Stomach (tissue), 9 donors: ENCODE measurements around the gene KCNJ3. TPM values are rescaled to one million over a fixed set of nuclear protein-coding genes. Genes with fewer than 3 reads are reported as not detected.

Experiments used
- DNase-seq, 2 donors: peaks; one replicate each; pipeline versions ENCODE4 v3.0.0 to v3.0.0-alpha.2; 2013 to 2019
- H3K27ac ChIP-seq, 5 donors: fragments of 200-600 bp in 4 of 5; sonication (generic) in 4 of 5; one replicate each; pipeline ENCODE4 v1.5.1; 2013 to 2019; ENCODE audit warnings: mild to moderate bottlenecking in 1 of 5, moderate library complexity in 1 of 5
- H3K27me3 ChIP-seq, 3 donors: fragments of 200-600 bp; sonication (generic); one replicate each; pipeline ENCODE4 v1.5.1; 2017 to 2019; ENCODE audit warnings: mixed run types in 1 of 3
- H3K36me3 ChIP-seq, 4 donors: fragments of 200-600 bp; sonication (generic); 1 replicate in 3 of 4; 2 replicates in 1 of 4; pipeline ENCODE4 v1.5.1; 2016 to 2019
- H3K4me1 ChIP-seq, 4 donors: fragments of 200-600 bp; sonication (generic); one replicate each; pipeline ENCODE4 v1.5.1; 2016 to 2019
- H3K4me3 ChIP-seq, 4 donors: fragments of 200-600 bp; sonication (generic) in 3 of 4; one replicate each; pipeline ENCODE4 v1.5.1; 2016 to 2019; ENCODE audit warnings: mild to moderate bottlenecking in 1 of 4
- H3K9me3 ChIP-seq, 4 donors: fragments of 200-600 bp; sonication (generic); one replicate each; pipeline ENCODE4 v1.5.1; 2016 to 2019
- CTCF ChIP-seq, 7 experiments: fragments of 450-650 bp in 4 of 7; fragments of 200-600 bp in 3 of 7; sonication (generic) in 3 of 7; IDR thresholded peaks; one replicate each; pipeline ENCODE4 v1.5.1; 2016 to 2019; ENCODE audit warnings: antibody characterized with exemption in 7 of 7, control low read depth in 2 of 7, mild to moderate bottlenecking in 1 of 7
- EP300 ChIP-seq: sonication (generic); formaldehyde crosslinking; IDR thresholded peaks from one replicate; pipeline ENCODE4 v1.6.1; 2017; ENCODE audit warnings: antibody characterized with exemption
- POLR2A ChIP-seq, 4 donors: fragments of 450-650 bp; IDR thresholded peaks; one replicate each; pipeline ENCODE4 v1.6.1; 2016; ENCODE audit warnings: antibody characterized with exemption in 4 of 4, control low read depth in 2 of 4, mild to moderate bottlenecking in 1 of 4, moderate library complexity in 1 of 4
- POLR2AphosphoS5 ChIP-seq, 3 donors: sonication (generic); formaldehyde crosslinking; IDR thresholded peaks; one replicate each; pipeline ENCODE4 v1.6.1; 2016; ENCODE audit warnings: antibody characterized with exemption in 3 of 3
- WGBS, 5 donors: extraction: QIAGEN DNeasy Blood & Tissue Kit in 3 of 5; methylation state at CpG; one replicate each; pipeline versions ENCODE4 v1.1.5 to v1.1.7; 2013 to 2018; 5-methylcytosine and 5-hydroxymethylcytosine counted together
- intact Hi-C: fragments of 100-400 bp; cut with DNase I; formaldehyde crosslinking; loops from one replicate; pipeline ENCODE4 v1.15.1; 2023; ENCODE audit warnings: low total_unique reads
- polyA plus RNA-seq, 3 donors: library from polyadenylated mRNA; stranded (reverse); fragments of 200-250 nt; gene quantifications; one replicate each; pipeline ENCODE4 v1.2.3, GENCODE V29; 2013
- total RNA-seq, 5 donors: library from RNA; depleted of rRNA; stranded (reverse); fragments of >200 nt; gene quantifications; one replicate each; pipeline versions ENCODE4 v1.1.0 to v1.2.3, GENCODE V29; 2014 to 2016
- donor health status: healthy with polysubstance abuse.
- donor health status: Bipolar disorder and iron deficiency.
- donor health status: healthy.

Gene KCNJ3
- total and polyA plus RNA-seq, 8 donors = 0.25 to 2.8 (median 0.35) TPM; not detected in 5

DNA sequence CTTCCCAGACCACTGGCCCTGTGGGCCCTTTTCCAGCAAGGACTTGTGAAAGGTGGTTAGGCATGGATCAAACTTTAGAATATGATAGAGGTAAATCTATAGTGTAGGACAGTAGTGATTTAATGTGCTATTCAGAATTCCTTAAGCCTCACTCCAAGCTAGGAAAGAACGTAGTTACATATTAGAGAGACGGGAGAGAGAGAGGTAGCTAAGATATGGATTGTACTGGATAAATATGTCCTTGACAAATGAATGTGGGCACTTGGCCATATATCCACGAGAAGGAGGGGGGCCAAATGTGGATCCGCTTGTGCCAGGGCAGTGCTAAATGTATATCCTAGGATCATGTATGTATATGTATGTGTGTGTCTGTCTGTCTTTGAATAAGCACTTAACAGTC is 6.5 kb downstream of the KCNJ3 start:
- TF ChIP-seq POLR2AphosphoS5 (IDR thresholded peaks at IDR 0.05) (no peak), POLR2A (IDR thresholded peaks at IDR 0.05) (no peak), CTCF (IDR thresholded peaks at IDR 0.05) (no peak), EP300 (no peak)
- Histone ChIP-seq H3K4me1 (peaks cover 0 to 6% (median 0%) of the 10 kb centered on the region in 4 donors), H3K4me3 (no peak overlapping the region), H3K9me3 (no peaks in the 10 kb centered on the region), H3K27me3 (no peaks in the 10 kb centered on the region), H3K27ac (no peak overlapping the region), H3K36me3 (no peaks in the 10 kb centered on the region)
- DNase-seq = no peak
- intact Hi-C loops = no loop called here
- 62 to 80% (median 73%) methylated on average over 4 of the region's 4 CpGs for WGBS, 5 donors

DNA sequence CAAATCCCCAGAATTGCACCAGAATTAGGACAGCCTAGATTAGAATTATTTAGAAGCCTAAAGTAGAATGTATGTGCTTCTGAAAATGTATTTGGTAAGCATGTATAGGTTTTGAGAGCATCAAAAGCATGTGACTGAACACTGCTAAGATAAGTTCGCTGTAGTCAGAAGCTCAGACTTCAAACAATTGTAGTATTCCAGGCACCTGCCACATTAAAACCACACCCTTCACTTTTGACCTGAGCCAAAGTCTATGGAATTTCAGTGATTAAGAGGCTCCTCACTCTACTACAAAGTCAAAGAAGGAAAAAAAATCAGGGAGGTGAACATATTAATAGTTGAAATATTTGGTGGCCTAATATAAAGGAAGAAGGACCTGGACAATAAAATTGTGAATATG is 8.2 kb downstream of the KCNJ3 start:
- Histone ChIP-seq H3K36me3 (no peaks in the 10 kb centered on the region), H3K9me3 (no peaks in the 10 kb centered on the region), H3K4me1 (peaks cover 0 to 6% (median 0%) of the 10 kb centered on the region in 4 donors), H3K27me3 (no peaks in the 10 kb centered on the region), H3K27ac (no peak overlapping the region), H3K4me3 (no peak overlapping the region)
- intact Hi-C loops = no loop called here
- no peak for TF ChIP-seq EP300
- TF ChIP-seq CTCF (IDR thresholded peaks at IDR 0.05) = no peak
- TF ChIP-seq POLR2A (IDR thresholded peaks at IDR 0.05) = no peak
- TF ChIP-seq POLR2AphosphoS5 (IDR thresholded peaks at IDR 0.05) = no peak
- peak in 1 of 2 donors; percentile 32 for DNase-seq
- WGBS, 5 donors = 34 to 48% (median 41%) methylated on average over 1 of the region's 1 CpG

DNA sequence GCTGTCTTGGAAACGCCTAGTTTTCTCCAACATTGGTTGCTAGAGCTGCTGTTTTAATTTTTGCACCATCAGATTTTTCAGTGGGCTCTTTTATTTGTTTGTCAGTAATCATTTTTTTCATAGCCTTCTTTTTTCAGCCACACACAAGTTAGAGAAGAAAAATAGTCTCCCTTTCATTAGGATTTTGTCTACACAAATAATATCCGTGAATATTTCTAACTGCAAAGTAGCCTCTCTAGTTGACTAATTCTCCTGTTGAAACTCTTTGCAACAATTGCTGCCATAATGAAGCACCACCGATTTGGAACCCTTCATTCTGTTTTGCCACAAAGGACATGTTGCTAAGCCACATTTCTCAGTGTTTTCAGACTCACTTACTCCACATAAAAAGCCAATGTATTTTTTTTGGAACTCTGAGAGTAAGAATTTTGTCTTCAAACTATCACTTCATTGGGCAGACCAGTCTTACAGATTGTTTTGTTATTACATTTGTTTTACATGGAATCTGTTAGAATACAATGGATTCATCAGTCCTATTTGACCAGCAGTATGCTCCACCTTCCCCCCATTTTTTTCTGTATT is 9.6 kb downstream of the KCNJ3 start:
- intact Hi-C loops = no loop called here
- 63 to 84% (median 80%) methylated on average over 3 of the region's 3 CpGs for WGBS, 5 donors
- H3K9me3 ChIP-seq = no peaks in the 10 kb centered on the region
- no peak overlapping the region for H3K4me3 ChIP-seq
- no peaks in the 10 kb centered on the region for H3K36me3 ChIP-seq
- no peak for DNase-seq
- H3K27me3 ChIP-seq = no peaks in the 10 kb centered on the region
- peaks cover 0 to 6% (median 0%) of the 10 kb centered on the region in 4 donors for H3K4me1 ChIP-seq
- TF ChIP-seq CTCF (IDR thresholded peaks at IDR 0.05) = no peak
- no peak for TF ChIP-seq POLR2A (IDR thresholded peaks at IDR 0.05)
- TF ChIP-seq EP300 = no peak
- TF ChIP-seq POLR2AphosphoS5 (IDR thresholded peaks at IDR 0.05) = no peak
- no peak overlapping the region for H3K27ac ChIP-seq

DNA sequence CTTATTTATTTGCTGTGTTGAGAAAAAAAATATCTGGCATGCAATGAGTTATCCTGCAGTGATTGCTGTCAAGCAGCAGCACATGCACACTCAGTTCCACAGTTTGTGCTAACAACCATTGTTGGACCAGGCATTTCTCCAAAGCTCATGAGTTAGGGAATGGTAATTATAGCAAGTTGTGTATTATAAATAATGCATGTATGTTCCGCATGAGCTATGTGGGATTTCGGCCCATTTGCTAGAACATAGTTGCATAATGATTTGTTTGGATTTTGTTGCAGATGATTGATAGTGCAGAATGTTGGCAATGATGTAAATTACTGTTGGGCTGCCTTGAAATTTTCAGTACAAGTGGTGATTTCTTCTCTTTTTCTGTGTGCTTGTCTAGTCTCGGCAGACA is 10.7 kb downstream of the KCNJ3 start:
- H3K4me3 ChIP-seq = no peak overlapping the region
- no peak overlapping the region for H3K27ac ChIP-seq
- peaks cover 0 to 6% (median 0%) of the 10 kb centered on the region in 4 donors for H3K4me1 ChIP-seq
- WGBS, 5 donors = 50 to 74% (median 68%) methylated on average over 3 of the region's 3 CpGs
- TF ChIP-seq CTCF (IDR thresholded peaks at IDR 0.05) (no peak), POLR2AphosphoS5 (IDR thresholded peaks at IDR 0.05) (no peak), EP300 (no peak), POLR2A (IDR thresholded peaks at IDR 0.05) (no peak)
- no peaks in the 10 kb centered on the region for H3K36me3 ChIP-seq
- peak in 1 of 2 donors; percentile 30 for DNase-seq
- intact Hi-C loops = no loop called here
- H3K27me3 ChIP-seq = no peaks in the 10 kb centered on the region
- no peaks in the 10 kb centered on the region for H3K9me3 ChIP-seq
